GM21526 (cell line): ENCODE measurements around the gene SCN10A.

Source experiments
- ATAC-seq: cut with Tn5 transposase; IDR thresholded peaks from one replicate; pipeline ENCODE4 v1.9.1; 2021; ENCODE audit warnings: moderate library complexity; ENCODE audit not compliant: unreplicated experiment, low FRiP score

Gene SCN10A

DNA sequence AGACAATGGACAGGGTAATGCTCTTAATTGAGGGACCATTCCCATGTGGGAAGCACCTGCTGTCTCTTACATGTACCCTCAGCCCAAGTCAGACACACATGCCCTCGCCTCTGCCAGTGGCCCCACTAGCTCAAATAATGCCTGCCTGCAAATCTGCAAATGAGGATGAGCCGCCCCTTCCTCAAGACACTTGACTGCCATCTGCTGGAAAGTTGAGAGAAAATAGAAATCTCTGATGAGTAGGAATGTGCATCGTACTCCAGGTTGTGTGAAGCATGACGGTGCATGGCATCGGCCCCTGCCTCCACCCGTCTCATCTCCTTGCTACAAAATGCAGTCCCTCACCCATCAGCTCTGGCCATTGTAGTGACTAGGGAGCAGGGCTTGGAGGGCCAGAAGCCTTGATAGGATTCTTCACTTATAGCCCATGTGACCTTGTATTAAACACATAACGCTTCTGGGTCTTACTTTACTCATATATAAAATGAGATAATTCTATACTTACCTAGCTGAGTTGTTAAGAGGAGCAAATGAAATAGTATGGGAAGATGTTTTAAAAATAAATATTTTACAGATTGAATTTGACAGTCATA, 160.2 kb downstream of the SCN10A start:
- ATAC-seq, result no peak

DNA sequence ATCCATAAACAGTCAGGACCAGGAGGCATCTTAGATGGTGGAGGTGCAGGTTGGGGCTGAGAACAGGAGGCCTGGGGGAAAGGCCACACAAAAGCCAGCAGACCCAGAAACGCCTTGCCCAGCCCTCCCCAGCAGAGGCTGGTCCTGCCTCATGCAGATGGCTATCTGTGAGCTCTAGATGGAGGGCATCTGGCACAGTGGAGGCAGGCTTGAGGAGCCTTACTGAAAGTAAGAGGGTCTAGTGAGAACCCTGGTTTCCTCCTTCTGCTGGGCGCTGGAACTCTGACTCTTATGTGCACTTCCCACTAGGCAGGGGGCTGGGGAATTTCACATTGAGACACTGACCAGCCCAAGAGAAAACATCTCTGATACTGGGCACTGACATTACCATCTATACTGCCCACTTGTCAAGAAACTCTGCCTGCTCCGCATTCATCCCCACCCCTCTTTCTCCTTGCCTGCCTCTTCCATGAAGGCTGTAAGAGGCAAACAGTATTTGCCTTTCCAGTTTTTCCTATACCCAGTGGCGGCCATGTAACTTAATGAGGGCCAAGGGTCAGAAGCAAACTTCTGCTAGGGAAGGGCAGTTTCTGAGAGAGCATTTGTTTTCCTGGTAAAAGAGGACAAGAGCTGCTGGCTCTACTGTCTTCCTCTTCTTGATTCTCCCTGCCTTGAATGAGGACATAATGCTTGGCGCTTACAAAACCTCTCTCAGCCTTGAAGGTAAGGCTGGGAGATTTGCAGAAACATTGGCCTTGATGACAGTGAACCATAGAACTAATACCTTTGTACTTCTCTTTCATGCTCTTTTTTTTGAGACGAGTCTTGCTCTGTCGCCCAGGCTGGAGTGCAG, 162.1 kb downstream of the SCN10A start:
- no peak for ATAC-seq

DNA sequence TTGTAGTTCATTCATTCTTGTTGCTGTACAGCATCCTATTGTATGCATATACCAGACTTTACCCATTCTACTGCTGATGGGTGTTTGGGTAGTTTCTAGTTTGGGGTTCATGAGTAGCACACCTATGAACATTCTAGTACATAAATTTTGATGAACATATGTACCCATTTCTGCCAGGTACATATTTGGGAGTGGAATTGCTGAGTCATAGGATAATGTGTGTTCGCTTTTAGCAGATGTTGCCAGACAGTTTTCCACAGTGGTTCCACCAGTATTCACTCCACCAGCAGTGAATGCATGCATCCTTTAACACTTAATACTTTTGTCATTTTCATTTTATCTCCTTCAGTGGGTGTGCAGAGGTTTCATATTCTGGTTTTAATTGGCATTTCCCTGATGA, 163.1 kb downstream of the SCN10A start:
- ATAC-seq, result no peak

DNA sequence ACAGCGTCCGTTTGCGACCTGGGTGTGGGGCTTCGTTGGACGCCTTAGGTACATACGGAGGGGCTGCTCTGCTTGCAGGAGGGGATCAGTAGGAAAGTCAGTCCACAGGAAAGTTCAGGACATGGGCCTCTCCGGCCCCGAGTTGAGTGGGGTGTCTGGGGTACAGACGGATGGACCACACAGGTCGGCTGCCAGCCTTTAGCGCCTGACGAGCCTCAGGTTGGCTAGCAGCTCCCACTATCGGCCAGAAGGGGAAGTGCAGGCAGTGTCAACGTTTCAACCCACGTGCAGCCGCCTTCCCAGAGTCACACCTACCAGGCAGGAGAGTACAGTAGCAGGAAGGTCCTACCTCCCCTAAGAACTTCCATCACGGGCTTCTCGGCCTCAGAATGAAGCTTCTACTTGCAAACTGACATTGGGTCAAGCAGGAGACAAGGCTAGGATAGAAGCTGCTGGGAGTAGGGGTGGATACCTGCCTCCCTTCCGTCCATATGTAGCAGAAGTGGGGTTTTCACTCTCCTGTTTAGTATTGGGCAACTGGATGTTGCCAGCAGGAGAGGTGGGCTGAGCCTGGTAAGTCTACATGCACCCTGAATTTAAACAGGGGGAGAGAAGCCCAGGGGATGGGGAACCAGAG, 164.7 kb downstream of the SCN10A start:
- ATAC-seq, result peak; percentile 55

DNA sequence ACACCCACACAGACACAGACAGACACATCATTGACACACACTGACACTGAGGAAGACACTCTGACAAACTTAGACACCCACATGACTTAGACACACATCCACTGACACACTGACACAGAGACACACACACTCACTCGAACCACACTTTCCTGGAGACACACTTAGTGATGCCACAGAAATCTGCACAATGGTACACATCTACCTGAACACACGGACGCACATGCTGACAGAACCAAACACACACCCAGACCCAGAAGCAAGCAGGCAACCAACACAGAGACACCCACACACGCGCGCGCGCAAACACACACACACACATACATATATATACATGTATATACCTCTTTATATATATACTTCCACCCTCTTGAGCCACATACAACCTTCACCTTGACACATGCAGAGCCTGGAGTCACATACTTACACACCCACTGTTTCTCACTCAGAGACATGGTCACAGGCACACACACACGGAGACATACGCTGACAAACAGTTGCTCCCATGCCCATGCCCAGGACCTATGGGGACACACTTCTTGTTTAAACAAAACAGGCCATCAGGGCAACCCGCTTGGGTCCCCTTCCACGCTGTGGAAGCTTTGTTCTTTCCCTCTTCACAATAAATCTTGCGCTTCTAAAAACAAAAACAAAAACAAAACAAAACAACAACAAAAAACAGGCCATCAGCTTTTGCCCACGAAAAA, 165.6 kb downstream of the SCN10A start:
- ATAC-seq, result no peak

DNA sequence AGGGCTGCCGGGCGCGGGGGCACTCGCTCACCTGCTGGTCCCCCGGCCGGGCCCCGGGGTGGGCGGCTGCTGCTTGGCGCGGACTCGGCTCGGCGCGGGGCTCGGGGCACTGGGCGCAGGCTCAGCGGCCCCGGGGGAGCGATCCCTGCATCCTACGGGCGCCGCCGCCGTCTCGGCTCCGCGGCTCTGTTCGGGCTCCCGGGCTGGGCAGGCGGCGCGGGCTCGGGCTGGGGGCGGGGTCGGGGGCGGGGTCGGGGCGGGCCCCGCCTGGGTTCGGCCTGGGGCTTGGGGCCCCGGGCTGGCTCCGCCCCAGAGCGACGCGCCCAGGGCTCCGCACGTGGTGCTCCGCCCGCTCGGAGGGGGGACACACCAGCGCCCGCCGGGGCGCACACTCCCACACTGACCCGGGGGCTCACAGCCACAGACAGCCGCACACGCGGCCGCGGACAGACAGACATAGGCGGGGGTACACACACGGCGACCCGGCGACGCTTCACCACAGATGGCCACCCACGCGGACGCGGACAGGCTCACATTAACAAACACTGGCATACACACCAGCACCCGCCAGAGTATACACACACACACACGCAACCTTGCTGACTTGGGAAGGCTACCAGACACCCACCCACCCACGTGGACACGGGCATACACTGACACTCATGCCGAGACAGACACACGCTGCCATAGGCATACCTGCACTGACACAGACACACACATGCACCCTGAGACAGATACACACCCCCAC, 166.3 kb downstream of the SCN10A start, which contains the start of gene SCN5A:
Gene SCN5A (minus strand): TSS at position 188 of the 748 bp plus-strand sequence. CDS start 16,380 bp downstream, outside the sequence.
- ATAC-seq, result peak; percentile 54

DNA sequence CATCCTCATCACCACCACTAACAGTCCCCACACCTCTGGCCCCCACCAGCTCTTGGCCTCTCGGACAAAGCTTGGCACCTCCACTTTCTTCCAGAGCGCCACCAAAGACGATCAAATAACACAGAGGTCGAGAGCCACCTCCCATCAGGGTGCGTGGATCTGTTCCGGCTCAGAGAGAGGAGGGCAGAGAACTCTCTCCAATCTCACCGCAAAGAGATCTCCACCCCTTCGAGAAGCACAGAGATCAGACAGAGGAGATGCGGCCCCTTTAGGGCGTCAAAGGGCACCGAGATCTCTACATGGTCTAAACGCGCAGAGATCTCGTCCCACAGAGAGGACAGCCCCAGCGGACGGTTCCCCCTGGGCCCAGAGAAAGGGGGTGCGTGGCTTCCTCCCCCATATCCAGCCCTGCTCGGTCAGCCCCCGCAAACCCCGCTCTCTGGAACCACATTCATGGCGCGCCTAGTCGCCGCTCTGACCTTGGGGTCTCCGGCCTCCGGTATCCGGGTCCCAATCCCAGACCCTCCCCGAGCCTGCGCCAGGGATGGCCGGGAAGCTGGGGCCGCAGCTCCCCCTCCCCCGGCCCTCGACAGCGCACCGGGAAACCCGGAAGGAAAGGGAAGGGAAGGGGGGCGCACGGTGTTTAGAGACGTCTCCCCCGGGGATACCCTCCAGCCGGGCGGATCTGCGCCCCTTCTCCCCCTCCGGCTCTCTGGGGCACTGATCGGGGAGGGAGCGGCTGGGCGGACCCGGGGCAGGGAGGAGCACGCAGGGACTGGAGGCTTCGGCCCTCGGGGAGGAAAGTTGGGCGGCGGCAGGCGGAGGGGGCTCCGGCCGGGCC, 167.1 kb downstream of the SCN10A start:
- no peak for ATAC-seq

DNA sequence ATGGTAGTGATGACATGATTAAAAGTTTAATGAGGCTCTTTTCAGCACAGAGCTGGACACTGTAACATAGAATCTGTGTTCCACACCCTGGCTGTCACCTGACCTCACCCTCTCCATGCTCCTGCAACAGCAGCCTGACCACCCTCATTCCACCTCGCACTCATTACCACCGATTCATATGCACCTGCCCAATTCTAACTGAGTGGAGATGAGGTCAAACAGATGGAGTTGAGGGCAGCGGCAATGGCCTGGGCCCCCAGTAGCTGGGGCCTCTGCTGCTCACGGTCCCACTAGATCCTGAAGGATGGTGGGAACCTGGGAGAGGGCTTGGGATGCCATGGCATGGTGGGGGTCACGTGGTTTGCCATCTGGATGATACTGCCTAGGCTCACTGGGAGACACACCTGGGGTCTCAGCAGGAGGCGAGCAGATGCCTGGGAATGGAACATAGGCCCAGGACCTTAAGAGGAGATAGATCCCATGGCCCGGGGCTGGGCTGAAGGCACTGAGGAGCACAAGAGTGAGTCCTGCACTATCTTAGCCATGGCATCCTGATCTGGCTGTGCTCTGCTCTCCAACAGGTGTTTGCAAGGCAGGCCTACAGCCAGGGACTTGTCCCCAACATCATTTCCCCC, 167.9 kb downstream of the SCN10A start:
- no peak for ATAC-seq

DNA sequence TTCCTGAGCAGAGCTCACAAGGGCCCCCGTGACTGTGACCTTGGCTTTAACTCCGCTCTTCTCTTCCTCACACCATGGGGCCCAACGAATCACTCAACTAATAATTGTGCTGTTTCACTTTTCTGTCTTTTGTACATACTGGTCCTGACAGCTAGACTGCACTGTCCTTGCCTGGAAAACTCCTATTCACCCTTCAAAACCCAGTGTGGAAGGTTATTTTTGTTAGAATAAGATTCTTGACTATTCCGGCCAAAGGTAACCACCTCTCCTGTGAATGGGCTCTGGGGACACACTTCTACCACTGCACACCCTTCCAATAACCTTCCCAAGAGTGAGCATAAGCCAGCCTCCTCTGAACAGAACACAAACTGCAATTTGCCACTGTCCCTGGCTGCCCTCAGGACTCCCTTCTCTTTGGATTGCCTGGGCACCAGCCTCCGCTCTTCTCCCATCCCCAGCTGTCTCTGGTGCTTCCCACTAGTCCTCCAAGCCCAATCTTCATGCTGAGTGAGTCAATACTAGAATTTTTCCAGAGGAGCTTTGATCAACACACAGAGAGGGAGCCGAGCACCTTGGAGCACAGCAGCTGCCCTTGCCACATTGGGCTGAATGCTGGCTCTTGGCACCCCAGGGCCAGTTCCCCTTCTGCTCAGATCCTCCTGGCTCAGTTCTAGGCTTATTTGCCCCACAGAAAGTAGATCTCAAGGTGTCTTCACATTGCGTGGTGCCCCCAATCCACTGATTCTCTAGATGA, 168.6 kb downstream of the SCN10A start:
- no peak for ATAC-seq
